HEK293 (cell line): ENCODE measurements around the gene C2orf69.
A peak's percentile ranks its signal among the peaks of the same experiment; 100 is the strongest.

Experiments
- BCL11A ChIP-seq: fragments of 450-650 bp; formaldehyde crosslinking; IDR thresholded peaks from 2 replicates; pipeline ENCODE4 v1.5.1; 2016; ENCODE audit warnings: low read depth, missing biosample characterization, missing genetic modification characterization
- EGR2 ChIP-seq: fragments of 450-650 bp; formaldehyde crosslinking; IDR thresholded peaks from 2 replicates; pipeline ENCODE4 v1.5.1; 2016; ENCODE audit warnings: low read depth, missing biosample characterization, missing genetic modification characterization
- KLF1 ChIP-seq: fragments of 450-650 bp; formaldehyde crosslinking; IDR thresholded peaks from 2 replicates; pipeline ENCODE4 v1.5.1; 2016; ENCODE audit warnings: missing biosample characterization, missing genetic modification characterization
- KLF9 ChIP-seq: fragments of 450-650 bp; formaldehyde crosslinking; IDR thresholded peaks from 2 replicates; pipeline ENCODE4 v1.5.1; 2016; ENCODE audit warnings: missing biosample characterization, missing genetic modification characterization, low read depth
- YY2 ChIP-seq: fragments of 450-650 bp; formaldehyde crosslinking; IDR thresholded peaks from 2 replicates; pipeline ENCODE4 v1.5.1; 2016; ENCODE audit warnings: missing biosample characterization, missing genetic modification characterization
- ZBTB11 ChIP-seq: fragments of 450-650 bp; formaldehyde crosslinking; conservative IDR thresholded peaks from 2 replicates; pipeline ENCODE4 v1.5.1; 2016; ENCODE audit warnings: low read depth, missing biosample characterization, missing genetic modification characterization
- ZFP3 ChIP-seq: fragments of 450-650 bp; formaldehyde crosslinking; IDR thresholded peaks from 2 replicates; pipeline ENCODE4 v1.5.1; 2016; ENCODE audit warnings: low read depth, missing biosample characterization, missing genetic modification characterization
- ZNF132 ChIP-seq: fragments of 450-650 bp; formaldehyde crosslinking; IDR thresholded peaks from 2 replicates; pipeline ENCODE4 v1.5.1; 2017; ENCODE audit warnings: missing biosample characterization, missing genetic modification characterization, borderline replicate concordance
- ZNF133 ChIP-seq: fragments of 450-650 bp; formaldehyde crosslinking; IDR thresholded peaks from 2 replicates; pipeline ENCODE4 v1.5.1; 2016; ENCODE audit warnings: missing biosample characterization, missing genetic modification characterization
- ZNF26 ChIP-seq: fragments of 450-650 bp; formaldehyde crosslinking; IDR thresholded peaks from 2 replicates; pipeline ENCODE4 v1.5.1; 2016; ENCODE audit warnings: missing biosample characterization, missing genetic modification characterization
- ZNF274 ChIP-seq, 2 experiments: fragments of 200-500 bp in 1 of 2; fragments of 450-650 bp in 1 of 2; sonication (Bioruptor generic) in 1 of 2; formaldehyde crosslinking in 1 of 2; IDR thresholded peaks; 2 replicates each; pipeline versions ENCODE4 v1.5.1 to v1.6.1; 2014 to 2016; ENCODE audit warnings: borderline replicate concordance in 1 of 2, inconsistent platforms in 1 of 2, low read length in 1 of 2, missing biosample characterization in 1 of 2, missing genetic modification characterization in 1 of 2
- ZNF311 ChIP-seq: fragments of 450-650 bp; formaldehyde crosslinking; IDR thresholded peaks from 2 replicates; pipeline ENCODE4 v1.5.1; 2017; ENCODE audit warnings: missing biosample characterization, missing genetic modification characterization, borderline replicate concordance
- ZNF350 ChIP-seq: fragments of 450-650 bp; formaldehyde crosslinking; IDR thresholded peaks from 2 replicates; pipeline ENCODE4 v1.5.0; 2017; ENCODE audit warnings: missing biosample characterization, mild to moderate bottlenecking, missing genetic modification characterization
- ZNF433 ChIP-seq: fragments of 450-650 bp; formaldehyde crosslinking; IDR thresholded peaks from 2 replicates; pipeline ENCODE4 v1.5.1; 2016; ENCODE audit warnings: missing biosample characterization, missing genetic modification characterization, low read depth
- ZNF510 ChIP-seq: fragments of 450-650 bp; formaldehyde crosslinking; IDR thresholded peaks from 2 replicates; pipeline ENCODE4 v1.5.1; 2018; ENCODE audit warnings: mild to moderate bottlenecking, missing genetic modification characterization, missing biosample characterization; ENCODE audit not compliant: insufficient replicate concordance
- ZNF518A ChIP-seq: fragments of 450-650 bp; formaldehyde crosslinking; conservative IDR thresholded peaks from 2 replicates; pipeline ENCODE4 v1.5.1; 2016; ENCODE audit warnings: low read depth, missing biosample characterization, missing genetic modification characterization
- ZNF530 ChIP-seq: fragments of 450-650 bp; formaldehyde crosslinking; IDR thresholded peaks from 2 replicates; pipeline ENCODE4 v1.5.1; 2016; ENCODE audit warnings: low read depth, missing biosample characterization, missing genetic modification characterization
- ZNF555 ChIP-seq: fragments of 450-650 bp; formaldehyde crosslinking; conservative IDR thresholded peaks from 2 replicates; pipeline ENCODE4 v1.5.1; 2017; ENCODE audit warnings: missing biosample characterization, mild to moderate bottlenecking, missing genetic modification characterization, inconsistent platforms
- ZNF580 ChIP-seq: fragments of 450-650 bp; formaldehyde crosslinking; IDR thresholded peaks from 2 replicates; pipeline ENCODE4 v1.5.1; 2016; ENCODE audit warnings: missing biosample characterization, missing genetic modification characterization
- ZNF610 ChIP-seq: fragments of 450-650 bp; formaldehyde crosslinking; IDR thresholded peaks from 2 replicates; pipeline ENCODE4 v1.5.1; 2016; ENCODE audit warnings: missing biosample characterization, missing genetic modification characterization, borderline replicate concordance
- ZNF626 ChIP-seq: fragments of 450-650 bp; sonication (Bioruptor Pico); formaldehyde crosslinking; IDR thresholded peaks from 2 replicates; pipeline ENCODE4 v1.5.1; 2018; ENCODE audit warnings: missing biosample characterization, missing genetic modification characterization, inconsistent platforms
- TF ChIP-seq, protein P1 (sequence below): fragments of 450-650 bp; IDR thresholded peaks from 2 replicates; pipeline ENCODE4 v1.5.1; 2018; ENCODE audit warnings: missing biosample characterization, missing genetic modification characterization
- TF ChIP-seq, protein P2 (sequence below): fragments of 450-650 bp; formaldehyde crosslinking; IDR thresholded peaks from 2 replicates; pipeline ENCODE4 v1.5.1; 2017; ENCODE audit warnings: missing biosample characterization, missing genetic modification characterization

The C2orf69 gene

DNA sequence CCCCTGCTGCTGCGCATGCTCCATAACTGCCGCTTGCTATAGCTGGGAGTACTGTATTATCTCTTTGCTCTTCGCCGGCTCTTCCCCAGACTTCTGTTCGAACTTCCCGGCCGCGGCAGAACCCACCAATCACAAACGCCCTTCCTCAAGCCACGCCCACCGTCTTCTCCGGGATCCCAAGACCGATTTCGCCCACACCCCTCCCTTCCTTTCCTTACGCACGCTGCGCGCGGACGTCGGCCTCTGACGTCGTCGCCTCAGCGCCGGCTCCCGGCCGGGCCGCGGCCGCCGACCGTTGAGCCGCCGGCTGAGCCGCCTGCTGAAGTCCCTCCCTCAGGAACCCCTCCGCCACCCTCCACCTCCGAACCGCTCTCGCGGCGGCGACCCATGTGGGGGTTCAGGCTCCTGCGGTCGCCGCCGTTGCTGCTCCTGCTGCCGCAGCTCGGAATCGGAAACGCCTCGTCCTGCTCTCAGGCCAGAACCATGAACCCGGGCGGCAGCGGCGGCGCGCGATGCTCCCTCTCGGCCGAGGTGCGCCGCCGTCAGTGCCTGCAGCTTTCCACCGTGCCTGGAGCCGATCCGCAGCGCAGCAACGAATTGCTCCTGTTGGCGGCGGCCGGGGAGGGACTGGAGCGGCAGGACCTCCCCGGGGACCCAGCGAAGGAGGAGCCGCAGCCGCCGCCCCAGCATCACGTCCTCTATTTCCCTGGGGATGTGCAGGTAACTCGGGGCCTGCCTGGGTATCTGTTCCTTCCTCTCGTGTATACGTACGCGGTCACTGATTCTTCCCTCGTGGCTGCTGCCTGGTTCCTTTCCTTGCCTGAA, at the start of gene C2orf69 (continued):
- TF ChIP-seq ZBTB11 (tag by site-specific recombination) (no peak), ZNF610 (no peak; the same call in 1 of the 2 replicates), ZNF626 (tag by site-specific recombination) (no peak), ZNF433 (tag by site-specific recombination) (no peak), ZNF311 (tag by site-specific recombination) (no peak), KLF1 (no peak), ZNF530 (tag by site-specific recombination) (no peak), ZNF555 (tag by site-specific recombination) (no peak), ZNF350 (tag by site-specific recombination) (no peak), ZFP3 (no peak), EGR2 (tag by site-specific recombination) (no peak), ZNF26 (no peak), ZNF510 (tag by site-specific recombination) (no peak), ZNF133 (no peak), ZNF274 (IDR thresholded peaks at IDR 0.05; ENCODE audit: low read length) (no peak), ZNF274 (tag by site-specific recombination; IDR thresholded peaks at IDR 0.05; ENCODE audit: borderline replicate concordance) (no peak), ZNF132 (tag by site-specific recombination) (no peak), YY2 (no peak), ZNF580 (no peak), ZNF518A (tag by site-specific recombination) (peak; percentile 52), BCL11A (tag by site-specific recombination) (no peak), KLF9 (tag by site-specific recombination) (peak; percentile 11; the same call in 1 of the 2 replicates)
- TF ChIP-seq, protein P1, sequence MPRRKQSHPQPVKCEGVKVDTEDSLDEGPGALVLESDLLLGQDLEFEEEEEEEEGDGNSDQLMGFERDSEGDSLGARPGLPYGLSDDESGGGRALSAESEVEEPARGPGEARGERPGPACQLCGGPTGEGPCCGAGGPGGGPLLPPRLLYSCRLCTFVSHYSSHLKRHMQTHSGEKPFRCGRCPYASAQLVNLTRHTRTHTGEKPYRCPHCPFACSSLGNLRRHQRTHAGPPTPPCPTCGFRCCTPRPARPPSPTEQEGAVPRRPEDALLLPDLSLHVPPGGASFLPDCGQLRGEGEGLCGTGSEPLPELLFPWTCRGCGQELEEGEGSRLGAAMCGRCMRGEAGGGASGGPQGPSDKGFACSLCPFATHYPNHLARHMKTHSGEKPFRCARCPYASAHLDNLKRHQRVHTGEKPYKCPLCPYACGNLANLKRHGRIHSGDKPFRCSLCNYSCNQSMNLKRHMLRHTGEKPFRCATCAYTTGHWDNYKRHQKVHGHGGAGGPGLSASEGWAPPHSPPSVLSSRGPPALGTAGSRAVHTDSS (tag by site-specific recombination), result no peak
- TF ChIP-seq, protein P2, sequence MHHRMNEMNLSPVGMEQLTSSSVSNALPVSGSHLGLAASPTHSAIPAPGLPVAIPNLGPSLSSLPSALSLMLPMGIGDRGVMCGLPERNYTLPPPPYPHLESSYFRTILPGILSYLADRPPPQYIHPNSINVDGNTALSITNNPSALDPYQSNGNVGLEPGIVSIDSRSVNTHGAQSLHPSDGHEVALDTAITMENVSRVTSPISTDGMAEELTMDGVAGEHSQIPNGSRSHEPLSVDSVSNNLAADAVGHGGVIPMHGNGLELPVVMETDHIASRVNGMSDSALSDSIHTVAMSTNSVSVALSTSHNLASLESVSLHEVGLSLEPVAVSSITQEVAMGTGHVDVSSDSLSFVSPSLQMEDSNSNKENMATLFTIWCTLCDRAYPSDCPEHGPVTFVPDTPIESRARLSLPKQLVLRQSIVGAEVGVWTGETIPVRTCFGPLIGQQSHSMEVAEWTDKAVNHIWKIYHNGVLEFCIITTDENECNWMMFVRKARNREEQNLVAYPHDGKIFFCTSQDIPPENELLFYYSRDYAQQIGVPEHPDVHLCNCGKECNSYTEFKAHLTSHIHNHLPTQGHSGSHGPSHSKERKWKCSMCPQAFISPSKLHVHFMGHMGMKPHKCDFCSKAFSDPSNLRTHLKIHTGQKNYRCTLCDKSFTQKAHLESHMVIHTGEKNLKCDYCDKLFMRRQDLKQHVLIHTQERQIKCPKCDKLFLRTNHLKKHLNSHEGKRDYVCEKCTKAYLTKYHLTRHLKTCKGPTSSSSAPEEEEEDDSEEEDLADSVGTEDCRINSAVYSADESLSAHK (tag by site-specific recombination), result no peak
